GM12875 (cell line): ENCODE data around the gene SLC5A1.
A peak's percentile ranks its signal among the peaks of the same experiment; 100 is the strongest.

Experiments used
- H3K4me3 ChIP-seq: one replicate; pipeline ENCODE4 v1.5.1; 2011; ENCODE audit warnings: low read depth, low read length, control low read depth
- TF ChIP-seq, protein P1 (sequence below): IDR thresholded peaks from 2 replicates; pipeline ENCODE4 v1.5.1; 2011; ENCODE audit warnings: low read depth, mild to moderate bottlenecking, control low read depth, inconsistent platforms, low read length, moderate library complexity, borderline replicate concordance; ENCODE audit not compliant: insufficient read depth

The SLC5A1 gene

DNA sequence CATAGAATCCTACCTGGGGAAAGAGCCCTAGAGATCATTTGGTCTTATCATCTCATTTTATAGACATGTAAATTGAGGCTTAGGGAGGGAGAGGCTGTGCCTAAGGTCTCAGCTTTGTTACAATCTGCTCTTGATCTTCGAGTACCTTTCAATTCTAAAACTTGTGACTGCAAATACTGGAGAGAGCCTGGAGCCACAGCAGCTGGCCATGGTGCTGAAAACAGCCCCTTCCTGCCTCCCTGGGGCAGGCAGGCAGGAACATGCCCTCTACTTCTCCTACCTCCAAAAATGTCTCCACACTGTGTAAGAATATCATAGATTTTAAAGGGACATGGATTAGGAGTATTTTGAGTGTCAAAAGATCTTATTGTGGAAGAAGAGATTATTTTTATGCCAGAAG lies 63.9 kb downstream of the SLC5A1 start:
- TF ChIP-seq, protein P1, sequence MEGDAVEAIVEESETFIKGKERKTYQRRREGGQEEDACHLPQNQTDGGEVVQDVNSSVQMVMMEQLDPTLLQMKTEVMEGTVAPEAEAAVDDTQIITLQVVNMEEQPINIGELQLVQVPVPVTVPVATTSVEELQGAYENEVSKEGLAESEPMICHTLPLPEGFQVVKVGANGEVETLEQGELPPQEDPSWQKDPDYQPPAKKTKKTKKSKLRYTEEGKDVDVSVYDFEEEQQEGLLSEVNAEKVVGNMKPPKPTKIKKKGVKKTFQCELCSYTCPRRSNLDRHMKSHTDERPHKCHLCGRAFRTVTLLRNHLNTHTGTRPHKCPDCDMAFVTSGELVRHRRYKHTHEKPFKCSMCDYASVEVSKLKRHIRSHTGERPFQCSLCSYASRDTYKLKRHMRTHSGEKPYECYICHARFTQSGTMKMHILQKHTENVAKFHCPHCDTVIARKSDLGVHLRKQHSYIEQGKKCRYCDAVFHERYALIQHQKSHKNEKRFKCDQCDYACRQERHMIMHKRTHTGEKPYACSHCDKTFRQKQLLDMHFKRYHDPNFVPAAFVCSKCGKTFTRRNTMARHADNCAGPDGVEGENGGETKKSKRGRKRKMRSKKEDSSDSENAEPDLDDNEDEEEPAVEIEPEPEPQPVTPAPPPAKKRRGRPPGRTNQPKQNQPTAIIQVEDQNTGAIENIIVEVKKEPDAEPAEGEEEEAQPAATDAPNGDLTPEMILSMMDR = no peak
- no peak overlapping the region for H3K4me3 ChIP-seq

DNA sequence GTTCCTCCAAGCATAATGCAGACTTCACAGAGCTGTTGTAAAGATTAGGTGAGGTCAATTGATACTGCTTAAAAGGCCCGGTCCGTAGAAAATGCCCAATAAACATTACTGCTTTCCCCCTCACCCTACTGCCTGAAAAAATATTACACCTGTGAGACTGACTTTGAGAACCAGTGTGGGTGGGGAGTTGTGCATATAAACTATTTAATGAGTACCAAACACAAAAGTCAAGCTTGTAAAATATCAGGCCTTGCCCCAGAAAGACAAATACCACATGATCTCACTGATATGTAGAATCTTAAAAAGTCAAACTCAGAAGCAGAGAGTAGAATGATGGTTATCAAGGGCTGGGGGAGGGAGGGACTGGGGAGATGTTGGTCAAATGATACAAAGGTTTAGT lies 69.3 kb downstream of the SLC5A1 start:
- TF ChIP-seq, protein P1 = no peak
- no peak overlapping the region for H3K4me3 ChIP-seq

DNA sequence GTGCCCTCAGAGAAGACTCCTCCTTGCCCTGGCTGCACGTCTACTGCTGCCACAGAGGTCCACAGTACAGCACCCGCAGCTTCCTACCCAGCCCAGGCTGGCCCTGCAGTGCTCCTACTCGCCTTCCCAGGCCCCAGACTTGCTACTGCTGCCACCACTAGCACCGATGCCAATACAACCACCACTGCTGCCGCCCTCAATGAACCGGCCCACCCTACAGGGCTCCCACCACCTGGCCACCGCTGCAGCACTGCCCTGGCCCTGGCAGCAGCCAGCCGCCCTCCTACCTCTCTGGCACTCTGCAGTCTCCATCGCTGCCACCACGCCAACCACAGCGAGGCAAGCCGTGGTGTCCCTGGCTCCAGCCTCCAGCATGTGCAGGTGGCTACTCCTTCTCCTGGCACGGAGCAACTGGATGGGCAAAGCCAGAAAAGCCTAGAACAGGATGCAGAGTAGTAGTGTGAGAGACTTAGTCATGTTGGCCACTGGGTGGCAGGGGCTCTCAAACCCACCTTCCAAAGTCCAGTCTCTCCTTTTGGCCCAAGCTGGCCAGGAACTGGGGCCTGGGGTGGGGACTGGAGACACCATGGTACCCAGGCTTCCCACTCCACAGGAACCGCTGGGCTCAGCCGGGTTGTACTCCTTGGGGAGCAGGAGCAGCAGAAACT lies 76.6 kb downstream of the SLC5A1 start:
- TF ChIP-seq, protein P1 = no peak
- H3K4me3 ChIP-seq = no peak overlapping the region

- TF ChIP-seq, protein P1 = no peak
- H3K4me3 ChIP-seq = no peak overlapping the region
These were observed 77.5 kb downstream of the SLC5A1 start for GRCh38 chr22:32120603-32121002.

DNA sequence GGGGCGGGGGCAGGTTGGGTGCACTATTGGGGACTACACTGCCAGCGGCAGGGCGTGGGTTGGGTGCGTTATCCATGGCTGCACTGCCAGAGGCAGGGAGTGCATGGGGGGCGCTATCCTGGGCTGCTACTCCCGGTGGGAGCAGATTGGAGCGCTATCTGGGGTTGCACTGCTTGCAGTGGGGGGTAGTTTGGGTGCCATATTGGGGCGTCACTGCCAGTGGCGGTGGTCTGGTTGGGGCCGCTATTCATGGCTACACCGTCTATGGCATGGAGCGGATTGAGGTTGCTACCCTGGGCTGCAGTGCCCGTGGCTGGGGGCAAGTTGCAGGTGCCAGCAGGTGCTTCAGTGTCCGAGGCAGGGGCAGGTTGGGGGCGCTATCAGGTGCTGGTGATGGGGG lies 79.8 kb downstream of the SLC5A1 start:
- H3K4me3 ChIP-seq = no peak overlapping the region
- TF ChIP-seq, protein P1 = no peak

GRCh38 chr22:32123657-32124056 lies 80.6 kb downstream of the SLC5A1 start:
- TF ChIP-seq, protein P1 = peak; percentile 28; the same call in 1 of the 2 replicates
- H3K4me3 ChIP-seq = no peak overlapping the region

DNA sequence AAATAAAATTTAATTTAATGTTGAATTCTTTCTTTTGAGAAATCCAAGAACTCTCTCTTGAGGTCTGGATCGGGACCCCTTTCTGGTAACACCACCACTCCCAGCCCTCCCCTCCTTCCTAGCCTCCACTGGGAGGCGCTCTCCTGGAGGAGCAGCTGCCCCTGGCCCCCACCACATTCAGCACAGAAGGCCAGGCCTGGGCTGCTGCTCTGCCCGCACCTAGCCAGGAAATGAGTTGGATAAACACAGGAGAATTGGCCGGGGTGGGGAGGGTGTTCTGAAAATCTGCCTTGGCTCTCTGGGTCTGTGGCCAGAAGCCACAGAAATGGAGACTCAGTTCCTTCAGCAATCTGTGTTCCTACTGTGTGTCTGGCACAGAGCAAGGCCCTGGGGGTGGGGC lies 84.8 kb downstream of the SLC5A1 start:
- no peak overlapping the region for H3K4me3 ChIP-seq
- TF ChIP-seq, protein P1 = no peak
